IPS DF 4.7 (cell line): Measurements from ENCODE around the gene KCNE3.

Experiments
- DNase-seq: peaks from one replicate; pipeline ENCODE4 v3.0.0-alpha.2; 2013; ENCODE audit warnings: low spot score; ENCODE audit errors: extremely low read depth

The KCNE3 gene

DNA sequence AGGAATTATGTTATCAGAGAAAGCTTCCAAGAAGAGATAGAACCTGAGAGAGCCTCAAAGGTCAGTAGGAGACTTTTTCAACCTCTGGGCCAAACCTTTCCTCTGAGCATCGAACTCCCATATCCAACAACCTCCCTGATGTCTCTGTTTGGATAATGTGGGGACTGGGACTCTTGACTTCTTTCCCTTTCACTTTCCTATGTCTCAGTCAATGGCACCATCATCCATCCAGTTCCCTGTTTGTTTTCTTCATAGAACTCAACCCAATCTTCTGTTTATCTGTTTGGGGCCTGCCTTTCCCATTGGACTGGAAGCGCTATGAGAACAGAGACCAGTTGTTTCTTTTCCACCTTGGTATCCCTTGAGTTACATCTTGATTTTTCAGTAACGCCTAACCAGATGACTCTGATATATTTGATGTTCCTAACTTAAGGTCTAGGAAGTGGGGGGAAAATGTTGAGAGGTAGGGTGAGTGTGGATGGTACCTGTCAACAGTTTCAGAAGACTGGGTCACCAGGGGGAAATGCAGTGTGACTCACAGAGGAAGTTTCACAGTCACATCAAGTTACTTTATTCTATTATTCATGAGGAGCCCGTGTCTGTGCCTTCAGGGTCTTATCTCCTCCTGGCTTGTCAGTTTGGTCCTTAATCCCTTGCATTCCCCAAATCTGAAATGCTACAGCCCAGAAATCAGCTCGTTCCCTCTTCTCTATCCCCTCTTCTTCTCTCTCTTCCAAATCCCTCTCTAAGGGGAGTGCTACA is 4.5 kb upstream of the KCNE3 start:
- no peak for DNase-seq

DNA sequence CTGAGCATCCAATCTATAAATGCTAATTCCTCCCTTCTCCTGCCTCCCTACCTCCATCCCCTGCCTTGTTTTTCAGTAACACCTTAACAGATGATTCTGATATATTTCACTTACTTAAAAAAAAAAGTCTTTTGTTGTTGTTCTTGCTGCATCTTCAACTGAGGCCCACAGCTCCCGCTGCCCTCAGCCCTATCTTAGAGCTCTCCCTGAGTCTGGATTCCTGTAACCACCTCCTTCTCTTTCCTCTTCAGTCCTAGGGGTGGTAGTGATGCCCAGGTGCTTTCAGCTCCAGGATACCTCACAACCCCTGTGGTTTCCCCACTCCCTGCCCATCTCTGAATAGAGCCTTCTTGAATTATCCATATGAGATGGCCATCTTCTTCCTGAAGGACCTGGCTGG is 3.7 kb upstream of the KCNE3 start:
- no peak for DNase-seq

DNA sequence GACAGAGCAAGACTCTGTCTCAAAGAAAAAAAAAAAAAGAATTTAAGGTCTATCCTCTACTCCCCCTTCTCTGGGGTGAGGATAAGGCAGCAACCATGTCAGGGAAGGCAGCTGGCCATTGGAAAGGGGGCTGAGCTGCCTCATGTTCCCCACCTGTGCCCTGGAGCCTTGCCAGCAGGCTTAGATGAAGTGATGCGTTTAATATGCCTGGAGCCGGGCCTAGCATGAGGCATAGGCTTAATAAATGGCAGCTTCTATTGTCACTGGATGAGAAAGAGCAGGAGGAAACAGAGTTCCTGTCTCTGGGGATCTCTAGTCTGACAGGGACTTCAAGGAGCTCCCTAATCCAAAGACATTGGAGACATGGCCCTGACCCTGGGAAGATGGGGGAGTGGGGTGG is 3.2 kb upstream of the KCNE3 start:
- no peak for DNase-seq

DNA sequence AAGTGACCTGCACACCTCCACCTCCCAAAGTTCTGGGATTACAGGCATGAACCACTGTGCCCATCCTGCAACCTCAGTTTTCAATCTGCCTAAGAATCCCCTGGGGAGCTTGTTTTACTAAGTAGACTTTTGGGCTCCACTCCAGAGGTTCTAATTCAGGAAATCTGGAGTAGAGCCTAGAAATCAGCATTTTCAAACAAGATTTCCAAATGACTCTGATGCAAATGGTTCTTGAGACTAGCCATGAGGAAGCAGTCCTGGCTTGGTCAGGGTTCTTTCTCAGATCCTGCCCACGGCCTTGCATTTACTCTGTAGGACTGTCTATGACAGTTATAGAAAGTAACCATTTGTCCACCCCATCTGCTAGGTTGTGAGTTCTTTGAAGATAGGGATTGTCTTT is 1.6 kb upstream of the KCNE3 start:
- no peak for DNase-seq

DNA sequence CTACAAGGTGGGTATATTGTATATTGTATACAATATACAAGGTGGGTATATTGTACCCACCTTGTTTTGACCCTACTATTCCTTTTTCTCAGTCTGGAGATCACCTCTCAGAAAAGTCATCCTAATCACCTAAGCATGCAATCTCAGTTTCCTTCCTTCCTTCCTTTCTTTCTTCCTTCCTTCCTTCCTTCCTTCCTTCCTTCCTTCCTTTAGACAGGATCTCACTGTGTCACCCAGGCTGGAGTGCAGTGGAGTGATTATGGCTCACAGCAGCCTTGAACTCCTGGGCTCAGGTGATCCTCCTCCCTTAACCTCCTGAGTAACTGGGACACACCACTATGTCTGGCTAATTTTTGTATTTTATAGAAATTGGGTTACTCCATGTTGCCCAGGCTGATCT is 1.2 kb upstream of the KCNE3 start:
- DNase-seq: no peak

DNA sequence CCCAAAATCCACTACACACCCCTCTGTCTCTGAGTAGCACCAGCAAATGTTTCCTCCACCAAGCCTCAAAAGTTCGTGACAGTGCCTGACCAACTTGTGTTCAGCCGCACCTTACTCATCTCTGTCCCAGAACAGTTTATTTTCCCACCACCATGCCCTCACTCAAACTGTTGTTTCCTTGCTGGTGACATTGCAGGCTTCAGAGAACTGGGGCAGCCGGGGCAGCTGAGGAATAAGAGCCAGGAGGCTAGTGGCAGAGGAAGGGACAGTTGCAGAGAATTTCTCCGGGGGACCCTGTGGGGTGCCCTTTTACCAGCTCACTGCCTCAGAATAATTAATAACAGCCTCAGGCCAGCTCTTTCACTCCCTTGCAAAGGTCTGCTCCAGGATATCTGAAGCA is 709 bp upstream of the KCNE3 start:
- DNase-seq: no peak

DNA sequence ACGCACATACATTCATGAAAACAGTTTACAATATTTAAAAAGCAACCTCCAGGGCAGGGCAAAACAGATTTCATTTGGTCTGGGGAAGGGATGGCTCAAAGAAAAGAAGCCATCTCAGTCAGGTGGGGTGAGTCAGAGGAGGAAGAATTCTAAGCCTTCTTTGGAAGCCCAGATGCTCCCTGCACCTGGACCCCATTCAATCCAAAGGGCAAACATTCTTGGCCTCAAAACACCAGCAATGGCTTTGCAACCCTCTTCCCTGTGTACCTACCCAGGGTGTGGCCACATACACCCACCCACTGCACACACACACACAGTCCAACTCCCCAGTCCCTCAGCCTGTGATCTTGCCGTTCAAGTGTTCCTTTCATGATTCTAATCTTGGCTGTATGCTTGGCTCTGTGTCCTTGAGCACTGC is 2.0 kb downstream of the KCNE3 start:
- DNase-seq: no peak

DNA sequence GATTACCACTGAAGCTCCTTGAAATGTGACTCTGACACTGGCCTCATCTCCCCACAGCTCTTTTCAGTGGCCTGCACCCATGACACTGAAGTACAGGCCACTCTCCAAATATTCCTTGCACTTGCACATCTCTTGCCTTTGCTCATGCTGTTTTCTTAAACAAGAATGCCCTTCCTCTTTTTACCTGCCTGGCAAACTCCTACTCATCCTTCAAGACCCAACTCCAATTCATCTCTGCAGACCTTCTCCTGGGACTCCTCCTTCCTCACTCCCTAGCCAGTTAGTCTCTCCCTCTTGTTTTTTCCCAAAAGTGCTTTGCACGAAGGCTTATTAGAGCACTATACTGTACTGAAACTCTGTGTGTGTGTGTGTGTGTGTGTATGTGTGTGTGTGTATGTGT is 2.6 kb downstream of the KCNE3 start:
- no peak for DNase-seq

DNA sequence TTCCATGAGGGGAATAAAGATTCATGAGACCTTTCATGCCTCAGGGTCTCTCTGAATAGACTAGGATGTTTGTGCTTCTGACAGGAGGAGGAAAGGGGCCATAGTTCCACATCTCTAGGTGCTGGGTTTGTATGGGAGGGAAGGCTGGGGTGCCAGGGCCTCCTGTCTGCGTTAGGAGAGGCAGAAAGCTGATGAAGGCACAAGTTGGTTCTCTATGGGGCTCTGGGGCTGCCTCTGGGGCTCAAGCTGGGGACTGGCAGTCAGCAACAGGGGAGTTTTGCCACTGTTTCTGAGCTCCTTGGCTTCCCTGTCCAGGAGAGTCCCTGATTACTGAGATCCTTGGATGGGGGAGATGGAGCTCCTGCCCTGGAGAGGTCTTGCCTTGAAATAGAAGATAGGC is 4.1 kb downstream of the KCNE3 start:
- no peak for DNase-seq

DNA sequence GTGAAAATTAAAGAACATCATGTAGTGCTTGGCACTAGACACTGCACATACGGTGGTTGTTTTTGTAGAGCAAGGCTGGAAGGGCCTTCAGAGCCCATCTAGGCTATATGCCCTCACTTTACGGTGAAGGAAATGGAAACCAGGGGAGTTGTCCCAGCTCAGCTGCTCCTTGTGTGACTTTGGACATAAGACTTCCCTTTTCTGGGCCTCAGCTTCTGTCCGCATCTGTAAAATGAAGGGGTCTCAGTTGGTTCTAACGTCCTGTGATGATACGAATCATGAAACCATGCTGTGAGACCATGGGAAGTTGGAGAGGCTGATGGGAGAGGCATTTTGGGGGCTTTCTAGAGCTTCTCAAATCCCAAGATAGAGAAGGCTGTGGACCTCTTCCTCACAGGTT is 4.7 kb downstream of the KCNE3 start:
- DNase-seq: no peak

DNA sequence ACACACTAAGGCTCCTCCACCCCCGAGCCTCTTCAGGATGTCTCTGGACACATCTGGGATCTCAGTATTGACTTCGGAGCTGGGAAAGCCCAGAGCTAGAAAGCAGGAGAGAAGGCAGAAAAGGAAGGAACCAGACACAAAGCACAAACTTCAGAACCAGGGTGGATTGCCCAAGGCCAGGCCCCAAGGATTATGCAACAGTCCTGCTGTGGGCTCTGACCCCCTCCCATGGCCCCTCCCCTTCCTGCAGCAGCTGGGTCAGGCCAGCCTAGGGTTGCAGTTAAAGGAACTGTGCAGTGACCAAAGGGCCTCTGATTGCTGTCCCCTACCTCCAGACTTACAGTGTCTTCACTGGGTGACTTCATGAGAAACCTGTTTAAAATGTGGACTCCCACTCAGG is 5.3 kb downstream of the KCNE3 start:
- no peak for DNase-seq

DNA sequence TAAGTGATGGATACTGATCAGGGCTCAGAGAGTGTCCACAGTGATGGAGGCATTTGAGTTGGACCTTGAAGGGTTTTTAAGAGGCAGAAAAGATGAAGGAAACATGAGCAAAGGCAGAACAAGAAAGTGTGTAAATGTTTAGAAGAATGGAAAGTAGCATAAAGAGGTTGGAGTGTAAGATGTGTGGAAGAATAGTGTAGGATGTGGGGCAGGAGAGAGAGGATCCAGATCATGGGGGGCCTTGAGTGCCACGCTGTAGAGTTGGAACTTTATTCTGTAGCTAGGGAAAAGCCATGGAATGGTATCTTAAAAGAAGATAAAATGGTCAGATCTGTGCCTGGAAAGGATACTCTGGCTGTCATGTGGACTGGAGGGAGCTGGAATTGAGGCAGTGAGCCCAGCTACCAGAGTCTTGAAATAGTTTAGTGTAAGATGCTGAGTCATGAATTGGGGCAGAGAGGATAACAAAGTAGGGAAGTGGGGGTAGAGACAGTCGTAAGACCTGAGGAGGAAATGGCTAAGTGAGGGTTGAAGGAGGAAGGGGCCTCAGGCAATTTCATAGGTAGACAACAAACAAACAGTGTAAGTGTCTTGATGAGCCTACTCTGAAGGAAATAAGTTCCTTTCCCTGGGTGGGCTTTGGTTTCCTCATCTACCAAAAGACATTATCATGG is 6.7 kb downstream of the KCNE3 start:
- no peak for DNase-seq

DNA sequence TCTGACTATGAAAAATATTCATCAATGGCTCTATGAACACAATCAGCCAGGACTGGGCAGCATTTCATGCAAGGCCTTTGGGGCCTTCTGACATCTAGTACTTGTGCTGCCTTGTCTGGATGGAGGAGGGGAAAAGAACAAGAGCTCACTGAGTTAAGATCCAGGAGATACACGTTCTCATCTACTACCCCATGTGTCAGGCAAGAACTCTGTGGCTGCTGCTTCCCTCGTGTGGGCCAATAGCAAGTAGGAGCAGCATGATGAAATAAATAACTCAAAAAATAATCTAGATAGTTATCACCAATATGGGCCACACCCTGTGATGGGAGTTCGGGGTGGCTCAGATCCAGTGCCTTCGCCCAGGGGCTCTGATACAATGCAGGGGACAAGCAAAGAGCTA is 7.3 kb downstream of the KCNE3 start:
- no peak for DNase-seq

DNA sequence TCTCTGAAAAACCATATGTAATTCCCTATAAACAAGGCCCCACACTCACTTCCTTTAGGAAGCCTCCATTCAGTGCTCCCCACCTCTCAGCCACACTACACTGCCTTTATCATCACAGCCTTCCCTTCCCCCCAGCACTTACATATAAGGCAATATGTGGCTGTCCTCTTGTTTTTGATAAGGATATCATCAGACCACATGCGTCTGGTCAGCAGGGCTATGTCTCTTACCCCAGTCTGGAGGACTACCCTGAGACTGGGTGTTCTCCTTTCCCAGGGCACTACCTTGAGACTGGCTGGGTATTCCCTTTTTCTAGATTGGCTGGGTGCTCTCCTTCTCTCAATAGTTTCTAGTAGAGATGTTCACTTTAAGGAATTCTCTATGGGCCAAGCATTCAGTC is 7.8 kb downstream of the KCNE3 start:
- no peak for DNase-seq

DNA sequence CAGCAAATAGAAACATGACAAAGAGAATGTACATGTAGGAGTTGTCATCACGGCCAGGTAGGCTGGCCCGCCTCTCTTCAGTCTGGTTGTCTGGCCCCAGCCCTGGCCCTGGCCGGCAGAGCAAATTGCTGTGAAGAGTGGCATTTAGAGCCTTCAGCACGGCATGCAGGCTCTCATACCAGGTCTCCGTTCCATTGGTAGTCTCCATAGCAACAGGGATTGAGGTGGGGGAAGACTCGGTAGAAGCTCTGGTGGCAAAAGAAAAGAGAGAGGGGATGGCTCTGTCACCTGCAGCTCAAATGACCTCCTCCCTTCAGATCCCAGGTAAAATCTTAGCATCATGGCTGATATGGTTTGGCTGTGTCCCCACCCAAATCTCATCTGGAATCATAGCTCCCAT is 10.0 kb downstream of the KCNE3 start:
- no peak for DNase-seq

DNA sequence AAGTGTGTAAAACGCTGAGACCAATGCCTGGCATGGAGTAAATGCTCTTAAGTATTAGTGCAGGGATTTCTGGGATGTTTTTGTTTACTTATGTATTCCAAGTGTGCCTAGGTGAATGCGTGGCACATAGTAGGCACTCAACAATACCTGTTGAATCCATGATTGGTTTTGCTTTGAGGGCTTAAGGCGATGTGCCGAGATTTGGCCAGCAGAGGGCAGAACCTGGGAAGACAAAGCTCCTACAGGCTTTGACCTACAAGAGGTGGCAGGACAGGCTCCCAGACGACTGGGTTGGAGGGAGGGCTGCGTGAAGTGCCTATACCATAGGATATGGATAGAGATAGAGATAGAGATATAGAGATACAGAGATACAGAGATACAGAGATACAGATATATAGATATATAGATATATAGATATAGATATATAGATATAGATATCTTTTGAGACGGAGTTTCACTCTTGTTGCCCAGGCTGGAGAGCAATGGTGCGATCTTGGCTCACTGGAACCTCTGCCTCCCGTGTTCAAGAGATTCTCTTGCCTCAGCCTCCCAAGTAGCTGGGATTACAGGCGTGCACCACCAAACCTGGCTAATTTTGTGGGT is 13.9 kb downstream of the KCNE3 start:
- DNase-seq: no peak

DNA sequence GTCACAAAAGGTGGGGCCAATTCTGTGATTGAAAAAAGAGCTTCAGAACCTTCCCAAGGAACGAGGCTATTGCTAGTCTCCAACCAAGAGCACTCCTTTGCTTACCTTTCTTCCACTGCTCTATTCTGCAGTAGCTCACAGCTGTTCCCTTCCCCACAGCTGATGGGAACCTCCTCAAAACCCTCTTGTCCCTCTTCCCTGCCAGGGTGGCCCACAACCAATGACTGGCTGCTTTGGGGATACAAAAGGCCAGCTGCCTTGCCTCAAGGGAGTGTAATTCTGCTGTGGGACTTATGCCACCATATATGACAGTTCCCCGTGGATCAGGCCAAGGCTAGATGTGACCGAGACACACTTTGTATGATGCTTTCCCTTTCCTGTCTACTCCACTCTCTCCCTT is 15.0 kb downstream of the KCNE3 start:
- no peak for DNase-seq

DNA sequence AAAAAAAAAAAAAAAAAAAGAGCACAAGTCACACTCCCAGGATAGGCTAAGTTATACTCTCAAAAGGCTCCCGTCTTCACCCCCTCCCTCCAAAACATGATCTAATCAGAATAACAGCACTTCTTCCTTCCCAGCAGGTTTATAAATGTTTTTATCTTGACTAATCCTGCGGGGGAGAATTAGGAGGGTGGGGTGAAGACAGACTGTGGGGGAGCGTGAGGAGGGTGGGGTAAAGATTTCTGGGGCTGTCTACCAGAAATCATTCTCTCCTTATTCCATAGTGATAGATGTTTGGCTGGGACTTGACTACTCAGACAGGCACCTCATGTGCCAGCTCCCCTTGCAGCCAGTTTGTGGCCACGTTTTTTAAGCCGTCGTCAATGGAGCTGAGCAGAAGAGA is 17.0 kb downstream of the KCNE3 start:
- DNase-seq: no peak

DNA sequence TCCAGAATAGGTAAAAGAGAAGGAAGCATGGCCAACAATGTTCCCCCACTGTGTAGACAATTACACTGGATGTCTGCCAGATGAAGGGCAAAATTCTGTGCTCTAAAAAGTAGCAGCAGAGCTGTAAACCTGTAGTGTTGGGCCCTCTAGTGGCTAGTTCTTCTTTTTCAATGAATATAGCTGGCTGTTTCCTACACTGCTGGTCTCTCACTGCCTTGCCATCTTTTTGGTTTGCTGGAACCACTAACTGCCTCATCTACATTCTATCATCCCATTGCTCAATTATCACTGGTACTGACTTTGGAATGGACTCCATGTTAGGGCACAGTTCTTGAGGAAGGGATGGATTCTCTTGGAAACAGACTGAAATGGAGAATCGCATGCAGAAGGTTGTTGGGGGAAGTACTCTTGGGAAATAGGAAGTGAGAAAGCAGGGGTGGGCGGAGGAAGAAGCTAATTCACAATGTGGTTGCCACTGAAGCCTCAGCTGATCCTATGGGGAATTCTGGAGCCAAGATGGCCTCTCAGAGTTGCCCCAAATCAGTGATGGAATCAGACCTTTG is 17.9 kb downstream of the KCNE3 start:
- no peak for DNase-seq

DNA sequence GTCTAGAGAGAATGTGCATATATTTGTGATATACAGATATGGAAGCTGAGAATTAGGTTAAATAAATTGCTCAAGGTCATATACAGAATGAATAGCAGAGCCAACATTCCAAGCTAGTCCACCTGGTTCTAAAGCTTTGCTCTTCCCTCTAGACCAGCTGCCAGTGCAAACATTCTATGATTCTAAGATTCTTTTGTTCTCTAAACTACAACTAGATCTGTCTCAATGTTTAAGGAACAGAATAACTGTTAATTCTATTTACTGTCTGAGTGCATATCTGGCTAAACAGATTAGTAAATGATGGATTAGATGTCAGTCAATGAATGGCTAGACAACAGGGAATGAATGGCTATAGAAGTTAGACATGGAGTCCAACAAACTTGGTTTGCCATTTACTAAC is 19.6 kb downstream of the KCNE3 start:
- no peak for DNase-seq

DNA sequence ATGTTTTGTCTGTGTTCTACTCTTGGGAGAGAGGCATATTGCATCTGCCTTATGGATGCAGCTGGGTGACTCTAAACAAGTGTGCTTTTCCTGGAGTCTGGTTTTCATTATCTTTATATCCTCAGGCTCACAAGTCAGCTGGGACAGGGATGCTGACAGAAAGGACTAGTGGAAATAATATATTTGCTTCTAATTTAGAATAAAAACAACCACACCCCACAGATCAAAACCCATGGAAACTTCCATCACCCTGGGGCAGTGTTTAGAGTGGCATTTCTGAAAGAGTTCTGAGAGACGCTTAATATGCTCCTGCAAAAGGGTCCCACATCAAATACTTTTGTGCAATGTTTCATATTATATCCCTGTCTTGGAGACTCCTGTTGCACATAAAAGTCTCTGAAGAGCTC is 20.8 kb downstream of the KCNE3 start:
- no peak for DNase-seq

DNA sequence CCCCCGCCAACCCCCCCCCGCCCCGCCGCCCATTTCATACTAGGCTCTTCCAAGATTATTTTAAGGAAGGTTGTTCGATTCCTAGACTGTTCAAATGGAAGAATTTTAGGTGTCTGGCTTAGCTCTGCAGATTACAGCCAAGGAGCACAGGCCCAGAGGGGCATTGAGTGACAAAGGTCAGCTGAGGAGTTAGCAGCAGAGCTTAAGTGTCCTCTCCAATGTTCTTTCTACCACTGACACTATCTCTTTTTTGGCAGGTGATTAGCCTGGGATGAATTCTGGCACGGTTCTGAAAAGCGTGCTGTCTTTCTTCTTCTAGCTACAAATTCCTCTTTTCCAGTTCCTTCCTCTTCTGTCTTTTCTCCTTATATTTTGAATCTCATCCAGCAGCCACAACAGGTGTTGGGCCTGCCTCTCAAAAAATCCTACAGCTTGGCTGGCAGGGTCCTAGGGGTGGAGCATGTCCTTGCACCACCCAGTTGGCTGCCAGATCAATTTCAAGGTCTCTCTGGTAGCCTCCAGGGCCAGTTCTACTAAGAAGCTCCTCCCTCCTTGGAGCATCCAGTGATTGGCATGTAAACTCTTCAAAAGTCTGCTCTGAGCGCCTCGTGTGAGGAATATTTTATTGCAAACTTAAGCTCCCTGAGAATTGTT is 23.0 kb downstream of the KCNE3 start:
- no peak for DNase-seq
